Muscle of leg (tissue), 11 donors: Measurements from ENCODE around the gene LIN7A. TPM values are rescaled to one million over a fixed set of nuclear protein-coding genes. Genes with fewer than 3 reads are reported as not detected.
"Not testable (repeated sequence)": the region's sequence is repeated elsewhere in the genome, so short reads cannot be mapped to it uniquely, and the experiment has no call there.

Experiments
- DNase-seq: peaks from one replicate; pipeline ENCODE4 v3.0.0; 2013
- H3K27ac ChIP-seq: one replicate; pipeline ENCODE4 v1.5.1; 2013; ENCODE audit warnings: mild to moderate bottlenecking, low read length, control low read depth
- H3K27me3 ChIP-seq: one replicate; pipeline ENCODE4 v1.6.1; 2013; ENCODE audit warnings: low read length; ENCODE audit not compliant: control insufficient read depth, insufficient read depth
- H3K36me3 ChIP-seq: one replicate; pipeline ENCODE4 v1.6.1; 2013; ENCODE audit warnings: low read length; ENCODE audit not compliant: control insufficient read depth, insufficient read depth
- H3K4me1 ChIP-seq: one replicate; pipeline ENCODE4 v1.6.1; 2013; ENCODE audit warnings: low read length; ENCODE audit not compliant: control insufficient read depth, insufficient read depth
- H3K4me3 ChIP-seq: one replicate; pipeline ENCODE4 v1.5.1; 2013; ENCODE audit warnings: low read length, control low read depth
- H3K9me3 ChIP-seq: replicated peaks from 2 replicates; pipeline ENCODE4 v1.6.1; 2013; ENCODE audit warnings: low read depth, low read length; ENCODE audit not compliant: control insufficient read depth
- WGBS: methylation state at CpG from one replicate; pipeline ENCODE4 v1.1.5; 2013; ENCODE audit warnings: missing lambda C conversion rate; ENCODE audit not compliant: insufficient coverage; 5-methylcytosine and 5-hydroxymethylcytosine counted together
- polyA plus RNA-seq, 8 donors: library from polyadenylated mRNA; unstranded; fragments of 120-200 nt; gene quantifications; one replicate each; pipeline versions ENCODE4 v1.2.1 to v1.2.3, GENCODE V29; 2013; ENCODE audit warnings: inconsistent platforms in 1 of 8, low replicate concordance in 1 of 8; ENCODE audit not compliant: insufficient read length in 8 of 8, insufficient read depth in 1 of 8
- total RNA-seq: library from RNA; stranded (reverse); fragments of 120-200 nt; gene quantifications from one replicate; pipeline ENCODE4 v1.2.4, GENCODE V29; 2013

Gene LIN7A
- total and polyA plus RNA-seq, 9 donors, result 2.3 to 4.0 (median 2.5) TPM

DNA sequence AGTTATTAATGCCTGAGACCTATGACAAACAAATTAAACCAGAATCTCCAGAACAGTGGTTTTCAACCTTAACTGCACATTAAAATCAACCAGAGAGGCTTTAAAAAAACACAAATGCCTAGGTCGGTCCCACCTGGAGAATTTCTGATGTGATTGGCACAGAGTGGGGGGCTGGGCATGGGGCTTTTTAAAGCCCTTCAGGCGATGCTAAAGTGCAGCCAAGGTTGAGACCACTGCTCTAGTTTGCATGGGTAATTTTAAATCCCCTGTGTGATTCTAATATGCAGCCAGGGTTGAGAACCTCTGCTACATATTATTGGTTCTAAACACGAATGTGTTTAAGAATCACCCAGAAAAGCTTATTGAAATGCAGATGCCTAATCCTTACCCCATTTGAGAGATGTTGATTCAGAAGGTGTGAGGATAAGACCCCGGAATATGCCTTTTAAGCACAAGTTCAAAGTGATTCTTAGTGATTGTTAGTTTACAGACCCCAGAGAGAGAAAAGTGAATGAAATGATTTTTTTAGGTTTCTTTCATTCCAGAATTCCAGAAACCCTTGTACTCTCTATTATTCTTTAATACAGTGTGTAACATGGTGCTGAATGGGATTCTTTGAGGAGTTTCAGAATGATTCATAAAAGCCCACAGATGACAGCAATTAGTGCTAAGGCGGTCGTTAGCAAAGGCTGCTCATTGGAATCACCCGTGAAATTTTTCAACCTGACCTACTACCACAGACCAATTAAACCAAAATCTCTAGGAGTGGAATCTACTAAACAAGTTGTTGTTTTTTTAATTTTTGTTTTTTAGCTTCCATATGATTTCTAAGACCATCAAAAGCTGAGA, 44.9 kb downstream of the LIN7A start:
- Histone ChIP-seq H3K27me3 (no peaks in the 10 kb centered on the region), H3K36me3 (no peaks in the 10 kb centered on the region), H3K9me3 (no peaks in the 10 kb centered on the region), H3K4me3 (no peak overlapping the region), H3K27ac (no peak overlapping the region), H3K4me1 (no peaks in the 10 kb centered on the region)
- no peak for DNase-seq
- WGBS, result 33% methylated on average over 1 of the region's 7 CpGs

DNA sequence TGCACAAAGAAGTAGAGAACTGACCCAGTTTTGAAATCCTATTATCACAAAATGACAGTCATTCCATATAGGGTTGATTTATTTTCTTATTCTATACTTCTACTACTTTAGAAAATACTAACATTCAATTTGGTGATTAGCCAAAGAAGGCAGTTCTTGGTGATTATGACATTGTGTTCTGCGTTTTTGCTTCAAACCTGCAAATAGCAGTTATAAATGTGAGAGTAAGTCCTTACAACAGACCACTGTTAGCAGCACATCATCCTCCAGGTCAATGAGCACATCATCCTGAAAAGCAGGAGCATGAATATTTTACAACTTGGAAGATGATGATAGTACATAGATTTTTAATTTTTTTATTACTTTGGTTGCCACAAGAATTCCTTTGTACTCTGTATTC, 53.1 kb downstream of the LIN7A start:
- no peaks in the 10 kb centered on the region for H3K9me3 ChIP-seq
- H3K27ac ChIP-seq, result no peak overlapping the region
- no peak for DNase-seq
- H3K4me3 ChIP-seq, result no peak overlapping the region
- H3K27me3 ChIP-seq, result no peaks in the 10 kb centered on the region
- no peaks in the 10 kb centered on the region for H3K4me1 ChIP-seq
- WGBS, result no CpG with 5 or more reads among the region's 1 CpG
- H3K36me3 ChIP-seq, result no peaks in the 10 kb centered on the region

DNA sequence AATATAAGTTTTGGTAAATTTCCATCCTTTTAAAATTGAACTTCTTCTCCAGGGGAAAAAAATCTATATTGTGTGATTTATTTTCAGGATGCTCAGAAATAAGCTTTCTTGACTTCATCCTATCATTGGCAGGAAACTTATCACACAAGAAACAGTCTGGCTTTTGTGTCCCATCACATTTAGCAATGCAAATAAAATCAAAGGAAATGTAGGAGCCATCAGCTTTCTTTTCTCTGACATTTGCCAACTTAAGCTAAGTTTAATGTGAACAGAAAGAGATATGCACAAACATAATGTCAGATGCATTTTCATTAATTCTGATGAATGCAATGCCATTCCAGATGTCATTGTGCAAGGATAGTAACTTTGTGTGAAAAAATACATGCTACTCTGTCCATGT, 56.6 kb downstream of the LIN7A start:
- no peak for DNase-seq
- Histone ChIP-seq H3K27me3 (no peaks in the 10 kb centered on the region), H3K9me3 (peaks cover 2% of the 10 kb centered on the region), H3K27ac (no peak overlapping the region), H3K4me3 (no peak overlapping the region), H3K36me3 (no peaks in the 10 kb centered on the region), H3K4me1 (no peaks in the 10 kb centered on the region)

DNA sequence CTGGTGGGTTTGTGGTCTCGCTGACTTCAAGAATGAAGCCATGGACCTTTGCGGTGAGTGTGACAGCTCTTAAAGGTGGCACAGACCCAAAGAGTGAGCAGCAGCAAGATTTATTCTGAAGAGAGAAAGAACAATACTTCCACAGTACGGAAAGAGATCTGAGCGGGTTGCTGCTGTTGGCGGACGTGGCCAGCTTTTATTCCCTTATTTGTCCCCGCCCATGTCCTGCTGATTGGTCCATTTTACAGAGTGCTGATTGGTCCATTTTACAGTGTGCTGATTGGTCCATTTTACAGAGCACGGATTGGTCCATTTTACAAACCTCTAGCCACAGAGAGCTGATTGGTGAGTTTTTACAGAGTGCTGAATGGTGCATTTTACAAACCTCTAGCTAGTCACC, 59.3 kb downstream of the LIN7A start:
- DNase-seq, H3K36me3 ChIP-seq, H3K9me3 ChIP-seq, H3K27me3 ChIP-seq, H3K27ac ChIP-seq, H3K4me1 ChIP-seq, H3K4me3 ChIP-seq: not testable (repeated sequence)
- 80% methylated on average over 4 of the region's 8 CpGs for WGBS

DNA sequence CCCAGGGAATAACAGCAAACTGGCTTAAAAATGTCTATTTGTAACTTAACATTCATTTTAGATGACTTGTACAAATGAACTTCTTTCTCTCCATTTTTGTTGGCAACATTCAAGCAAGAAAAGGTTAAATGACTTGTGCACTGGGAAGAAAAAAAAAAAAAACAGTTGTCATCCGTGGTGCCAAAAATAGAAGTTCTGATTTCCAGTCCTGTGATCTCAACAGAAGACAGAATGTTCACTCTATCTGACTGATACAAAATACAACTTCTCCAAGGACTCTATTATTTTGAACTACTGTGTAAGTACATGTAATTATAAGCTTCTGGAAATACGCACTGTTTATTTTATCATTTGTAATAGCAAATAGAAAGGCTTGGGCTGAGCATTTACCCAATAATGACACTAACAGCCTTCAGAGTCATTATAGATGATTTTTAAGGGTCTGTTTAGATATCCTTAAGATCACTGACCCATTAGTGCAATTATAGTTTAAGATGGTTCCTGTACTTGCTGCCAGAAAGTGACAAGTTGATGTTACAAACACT, 59.9 kb downstream of the LIN7A start:
- no CpG with 5 or more reads among the region's 2 CpGs for WGBS
- no peak overlapping the region for H3K4me3 ChIP-seq

DNA sequence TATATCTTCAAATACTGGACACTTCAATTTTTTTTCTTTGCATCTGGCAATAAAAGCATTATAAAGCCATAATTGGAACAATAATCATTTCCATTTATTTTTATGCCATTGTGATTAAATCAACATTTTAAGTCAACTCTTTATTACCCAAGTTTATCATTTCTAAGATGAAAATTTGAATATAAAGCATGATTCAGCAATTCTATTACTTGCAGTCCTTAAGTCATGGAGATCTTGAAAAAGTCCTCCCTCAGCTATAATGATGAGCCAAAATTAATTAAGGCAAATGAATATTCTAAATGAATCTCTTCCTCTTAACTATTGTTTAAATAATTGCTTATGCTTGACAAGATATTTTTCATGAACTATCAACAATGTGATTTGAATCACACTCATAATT, 65.7 kb downstream of the LIN7A start:
- H3K27me3 ChIP-seq, result no peaks in the 10 kb centered on the region
- no peaks in the 10 kb centered on the region for H3K36me3 ChIP-seq
- H3K9me3 ChIP-seq, result no peaks in the 10 kb centered on the region
- H3K4me3 ChIP-seq, result no peak overlapping the region
- no peak overlapping the region for H3K27ac ChIP-seq
- no peaks in the 10 kb centered on the region for H3K4me1 ChIP-seq
- no peak for DNase-seq

More for the DNA sequence above, 59.9 kb downstream of the LIN7A start:
- Histone ChIP-seq H3K9me3 (peaks cover 2% of the 10 kb centered on the region), H3K27me3 (no peaks in the 10 kb centered on the region), H3K36me3 (no peaks in the 10 kb centered on the region), H3K27ac (no peak overlapping the region), H3K4me1 (no peaks in the 10 kb centered on the region)
- DNase-seq, result peak; percentile 31

DNA sequence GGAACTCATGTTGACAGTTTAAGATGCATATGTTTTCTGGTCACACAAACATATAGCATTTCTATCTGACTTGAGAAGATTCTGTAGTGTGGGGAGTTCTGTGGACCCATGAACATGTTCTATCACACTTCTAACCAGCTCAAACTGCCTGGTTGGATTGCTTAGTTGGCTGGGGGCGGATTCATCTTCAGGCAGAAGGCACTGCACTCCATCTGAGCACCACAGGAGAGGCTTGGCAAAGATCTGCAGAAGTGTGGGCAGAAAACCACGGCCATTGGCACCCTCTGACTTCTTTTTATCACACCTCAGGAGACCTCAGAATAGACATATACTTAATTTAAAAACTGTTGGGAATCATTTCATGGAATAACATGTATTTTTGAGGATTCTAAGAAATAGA, 68.5 kb downstream of the LIN7A start:
- Histone ChIP-seq H3K27me3 (no peaks in the 10 kb centered on the region), H3K4me1 (no peaks in the 10 kb centered on the region), H3K36me3 (no peaks in the 10 kb centered on the region), H3K9me3 (no peaks in the 10 kb centered on the region), H3K27ac (no peak overlapping the region), H3K4me3 (no peak overlapping the region)
- no peak for DNase-seq
- WGBS, result no CpG with 5 or more reads among the region's 2 CpGs

DNA sequence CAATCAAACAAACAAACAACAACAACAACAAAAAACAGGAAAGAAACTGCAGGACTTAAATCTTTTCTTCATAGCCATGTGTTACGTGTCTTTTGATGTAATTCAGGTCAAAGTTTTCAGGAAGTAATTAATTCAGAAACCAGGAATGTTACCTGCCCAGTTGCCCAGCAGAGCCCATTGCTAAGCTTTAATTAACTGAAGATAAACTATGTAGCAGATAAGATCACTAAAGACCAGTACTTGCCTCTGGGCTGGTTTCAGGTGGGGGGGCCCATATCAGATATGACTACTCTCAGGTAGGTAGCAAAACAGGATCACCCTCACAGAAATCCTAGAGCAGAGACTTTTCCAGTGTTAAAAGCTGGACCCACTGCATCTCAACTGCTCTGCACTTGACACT, 69.2 kb downstream of the LIN7A start:
- no peaks in the 10 kb centered on the region for H3K4me1 ChIP-seq
- no peak overlapping the region for H3K4me3 ChIP-seq
- no peaks in the 10 kb centered on the region for H3K36me3 ChIP-seq
- no peaks in the 10 kb centered on the region for H3K9me3 ChIP-seq
- no peak overlapping the region for H3K27ac ChIP-seq
- no peak for DNase-seq
- no CpG with 5 or more reads among the region's 1 CpG for WGBS
- H3K27me3 ChIP-seq, result no peaks in the 10 kb centered on the region

DNA sequence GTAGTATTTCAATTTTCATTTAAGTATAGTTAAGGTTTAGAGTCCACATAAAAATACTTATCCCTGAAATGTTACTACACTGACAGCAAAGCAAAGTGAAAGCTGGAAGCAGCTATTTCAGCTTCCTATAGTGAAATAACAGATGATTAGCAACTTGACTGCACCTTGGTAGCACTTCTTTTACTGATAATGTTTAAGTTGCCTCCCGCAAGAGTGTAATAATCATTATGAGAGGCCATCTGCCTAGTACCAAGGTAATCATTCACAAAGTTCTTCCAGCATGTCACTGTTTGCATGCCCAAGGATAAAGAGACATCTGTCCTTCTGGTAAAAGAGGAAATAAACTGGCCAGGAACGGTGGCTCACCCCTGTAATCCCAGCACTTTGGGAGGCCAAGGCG, 69.8 kb downstream of the LIN7A start:
- Histone ChIP-seq H3K9me3 (no peaks in the 10 kb centered on the region), H3K27me3 (no peaks in the 10 kb centered on the region), H3K4me3 (no peak overlapping the region), H3K36me3 (no peaks in the 10 kb centered on the region), H3K4me1 (no peaks in the 10 kb centered on the region), H3K27ac (no peak overlapping the region)
- no CpG with 5 or more reads among the region's 3 CpGs for WGBS
- DNase-seq, result no peak

DNA sequence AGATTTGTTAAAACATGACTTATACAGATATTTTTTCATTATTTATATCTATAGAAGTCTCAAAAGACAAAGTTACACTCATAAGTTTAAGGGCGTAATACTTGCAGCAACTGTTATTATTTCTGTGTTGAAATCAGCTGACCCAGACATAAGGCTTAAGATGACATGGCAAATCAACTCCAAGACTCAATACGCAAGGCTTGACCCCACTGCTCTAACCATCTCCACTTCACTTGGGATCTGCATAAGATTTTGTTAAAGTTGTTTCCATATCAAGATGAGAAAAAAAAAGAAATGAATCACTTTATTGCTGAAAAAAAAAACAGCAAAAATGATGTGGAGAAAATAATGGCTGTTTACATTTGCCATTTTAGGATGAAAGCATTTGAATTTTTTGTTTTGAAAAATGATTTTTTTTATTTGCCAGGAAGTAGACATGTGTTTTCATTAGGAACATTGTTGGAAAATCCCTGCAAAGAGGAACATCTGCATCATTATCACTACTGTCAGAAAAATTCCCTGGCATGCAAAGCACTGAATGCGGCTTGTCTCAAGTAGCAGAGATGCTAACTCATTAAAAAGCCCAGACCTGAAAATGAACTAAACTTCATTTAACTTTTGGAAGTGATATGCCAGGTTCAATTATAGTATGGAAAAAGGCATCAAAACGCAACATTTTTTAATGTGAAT, 73.5 kb downstream of the LIN7A start:
- Histone ChIP-seq H3K4me1 (no peaks in the 10 kb centered on the region), H3K9me3 (no peaks in the 10 kb centered on the region), H3K27me3 (no peaks in the 10 kb centered on the region), H3K36me3 (no peaks in the 10 kb centered on the region), H3K4me3 (no peak overlapping the region), H3K27ac (no peak overlapping the region)
- no CpG with 5 or more reads among the region's 4 CpGs for WGBS
- peak; percentile 60 for DNase-seq
